Fibroblast of pulmonary artery (primary cell): ENCODE data around the gene GREM1.

Experiments
- DNase-seq: peaks from one replicate; pipeline ENCODE4 v3.0.0-alpha.2; 2010; ENCODE audit warnings: low read depth
- H3K4me3 ChIP-seq: replicated peaks from 2 replicates; pipeline ENCODE4 v1.5.1; 2011; ENCODE audit warnings: low read depth, mild to moderate bottlenecking, control low read depth, low read length, moderate library complexity
- TF ChIP-seq, protein P1 (sequence below): IDR thresholded peaks from 2 replicates; pipeline ENCODE4 v1.5.1; 2011; ENCODE audit warnings: mild to moderate bottlenecking, control low read depth, low read length, inconsistent platforms; ENCODE audit errors: missing control alignments

Gene GREM1

DNA sequence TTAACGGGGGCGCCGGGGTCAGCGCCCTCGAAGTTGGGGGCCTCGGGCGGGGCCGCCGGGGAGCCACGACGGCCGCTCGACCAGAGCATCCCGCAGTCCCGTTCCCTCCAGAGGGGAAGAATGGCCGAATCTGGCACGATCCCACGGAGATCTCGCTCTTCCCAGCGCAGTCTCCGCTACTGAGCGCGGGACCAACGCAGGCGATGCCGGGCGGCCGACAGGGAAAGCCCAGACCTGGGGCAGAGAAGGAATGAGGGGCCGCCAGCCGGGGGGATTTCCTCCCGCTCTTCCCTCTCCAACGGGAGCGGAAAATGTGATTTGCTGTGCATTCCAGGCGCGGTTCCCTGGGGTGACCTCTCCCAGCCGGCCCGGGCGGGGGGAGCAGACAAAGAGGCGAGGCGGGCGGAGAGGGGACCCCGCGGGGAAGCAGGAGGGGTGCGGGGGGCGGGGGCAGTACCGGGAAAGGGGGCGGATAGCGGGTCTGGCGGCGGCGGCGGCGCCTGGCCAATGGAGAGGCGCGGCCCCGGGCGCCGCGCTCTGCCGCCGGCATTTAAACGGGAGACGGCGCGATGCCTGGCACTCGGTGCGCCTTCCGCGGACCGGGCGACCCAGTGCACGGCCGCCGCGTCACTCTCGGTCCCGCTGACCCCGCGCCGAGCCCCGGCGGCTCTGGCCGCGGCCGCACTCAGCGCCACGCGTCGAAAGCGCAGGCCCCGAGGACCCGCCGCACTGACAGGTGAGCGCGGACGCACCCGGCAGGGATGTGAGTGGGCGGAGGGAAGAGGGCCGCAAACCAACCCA is at the start of gene GREM1:
Gene GREM1 (plus strand): TSS at position 579 of the 801 bp plus-strand sequence. CDS start 12,687 bp downstream, outside the sequence.
- no peak for DNase-seq
- H3K4me3 ChIP-seq = peak within 1 kb of the TSS; percentile 51
- TF ChIP-seq, protein P1, sequence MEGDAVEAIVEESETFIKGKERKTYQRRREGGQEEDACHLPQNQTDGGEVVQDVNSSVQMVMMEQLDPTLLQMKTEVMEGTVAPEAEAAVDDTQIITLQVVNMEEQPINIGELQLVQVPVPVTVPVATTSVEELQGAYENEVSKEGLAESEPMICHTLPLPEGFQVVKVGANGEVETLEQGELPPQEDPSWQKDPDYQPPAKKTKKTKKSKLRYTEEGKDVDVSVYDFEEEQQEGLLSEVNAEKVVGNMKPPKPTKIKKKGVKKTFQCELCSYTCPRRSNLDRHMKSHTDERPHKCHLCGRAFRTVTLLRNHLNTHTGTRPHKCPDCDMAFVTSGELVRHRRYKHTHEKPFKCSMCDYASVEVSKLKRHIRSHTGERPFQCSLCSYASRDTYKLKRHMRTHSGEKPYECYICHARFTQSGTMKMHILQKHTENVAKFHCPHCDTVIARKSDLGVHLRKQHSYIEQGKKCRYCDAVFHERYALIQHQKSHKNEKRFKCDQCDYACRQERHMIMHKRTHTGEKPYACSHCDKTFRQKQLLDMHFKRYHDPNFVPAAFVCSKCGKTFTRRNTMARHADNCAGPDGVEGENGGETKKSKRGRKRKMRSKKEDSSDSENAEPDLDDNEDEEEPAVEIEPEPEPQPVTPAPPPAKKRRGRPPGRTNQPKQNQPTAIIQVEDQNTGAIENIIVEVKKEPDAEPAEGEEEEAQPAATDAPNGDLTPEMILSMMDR = no peak

- H3K4me3 ChIP-seq = no peak overlapping the region
- no peak for DNase-seq
- TF ChIP-seq, protein P1 = no peak
Measured at GRCh38 chr15:32668942-32669341, 48.9 kb upstream of the GREM1 start.

- DNase-seq = peak; percentile 73
- H3K4me3 ChIP-seq = no peak overlapping the region
- TF ChIP-seq, protein P1 = no peak
Measured at GRCh38 chr15:32669896-32670611, 47.8 kb upstream of the GREM1 start.

- TF ChIP-seq, protein P1 = no peak
- no peak overlapping the region for H3K4me3 ChIP-seq
- no peak for DNase-seq
Measured at GRCh38 chr15:32670623-32671022, 47.2 kb upstream of the GREM1 start.

- no peak overlapping the region for H3K4me3 ChIP-seq
- TF ChIP-seq, protein P1 = no peak
- DNase-seq = no peak
Measured at GRCh38 chr15:32671339-32672325, 46.2 kb upstream of the GREM1 start.

- TF ChIP-seq, protein P1 = no peak
- DNase-seq = no peak
- no peak overlapping the region for H3K4me3 ChIP-seq
Measured at GRCh38 chr15:32674681-32675080, 43.1 kb upstream of the GREM1 start.
